Left lung (tissue), 10 donors: Measurements from ENCODE around the gene ZFP36. TPM values are rescaled to one million over a fixed set of nuclear protein-coding genes. Genes with fewer than 3 reads are reported as not detected.

ENCODE experiments used
- ATAC-seq: fragments of 200-7000 bp; cut with Tn5 transposase; one replicate; pipeline ENCODE4 v1.9.1; 2020; ENCODE audit warnings: moderate library complexity
- DNase-seq, 4 donors: peaks; one replicate each; pipeline ENCODE4 v3.0.0-alpha.2; 2013 to 2020
- H3K27ac ChIP-seq, 2 donors: fragments of 200-600 bp; sonication (generic) in 1 of 2; one replicate each; pipeline versions ENCODE4 v1.5.0 to v1.8.0; 2020 to 2021
- H3K27me3 ChIP-seq, 2 donors: fragments of 200-600 bp; sonication (generic) in 1 of 2; one replicate each; pipeline versions ENCODE4 v1.5.0 to v1.8.0; 2020 to 2021
- H3K36me3 ChIP-seq, 2 donors: fragments of 200-600 bp; sonication (generic) in 1 of 2; one replicate each; pipeline versions ENCODE4 v1.5.0 to v1.8.0; 2020 to 2021
- H3K4me1 ChIP-seq, 2 donors: fragments of 200-600 bp; one replicate each; pipeline ENCODE4 v1.8.0; 2021
- H3K4me3 ChIP-seq, 2 donors: fragments of 200-600 bp; sonication (generic) in 1 of 2; one replicate each; pipeline versions ENCODE4 v1.5.0 to v1.8.0; 2020 to 2021; ENCODE audit warnings: mild to moderate bottlenecking in 1 of 2
- H3K9me3 ChIP-seq, 2 donors: fragments of 200-600 bp; sonication (generic) in 1 of 2; one replicate each; pipeline versions ENCODE4 v1.5.0 to v1.8.0; 2020 to 2021
- CTCF ChIP-seq, 2 donors: fragments of 200-600 bp; sonication (generic) in 1 of 2; IDR thresholded peaks; one replicate each; pipeline versions ENCODE4 v1.5.0 to v1.8.0; 2021; ENCODE audit warnings: antibody characterized with exemption in 2 of 2
- intact Hi-C, 2 donors: fragments of 100-400 bp; cut with DNase I; formaldehyde crosslinking; loops; one replicate each; pipeline versions ENCODE4 v1.11.2 to v1.14.2; 2022
- polyA plus RNA-seq, 6 donors: library from polyadenylated mRNA; unstranded; fragments of 120-200 nt; gene quantifications; one replicate each; pipeline ENCODE4 v1.2.1, GENCODE V29; 2013; ENCODE audit not compliant: insufficient read length in 6 of 6
- total RNA-seq, 2 donors: library from RNA; stranded (reverse); fragmentation: NEBNext Ultra II Directional; extraction: Animal tissue kit (Norgen Biotek cat#: 25700); gene quantifications; one replicate each; pipeline ENCODE4 v1.2.1, GENCODE V29; 2021
- donor health status: DM: no; HTN: yes; CAD: no.
- donor health status: DM: no; HTN: no; CAD: no.

The ZFP36 gene
- total and polyA plus RNA-seq, 8 donors, result 25.4 to 295 (median 101) TPM

- no peak for TF ChIP-seq CTCF (IDR thresholded peaks at IDR 0.05)
- Histone ChIP-seq H3K27me3 (no peaks in the 10 kb centered on the region), H3K27ac (peak overlapping the region; percentile 98 to 100), H3K4me3 (peak overlapping the region; percentile 99 to 100), H3K36me3 (peaks cover 9 to 21% of the 10 kb centered on the region in 2 donors), H3K9me3 (no peaks in the 10 kb centered on the region), H3K4me1 (peaks cover 19 to 58% of the 10 kb centered on the region in 2 donors)
- intact Hi-C loops, result no loop called here
- ATAC-seq, result no peak
- no peak for DNase-seq
Measured at GRCh38 chr19:39407410-39407659, 688 bp downstream of the ZFP36 start.

GRCh38 chr19:39407660-39408391 lies 1.2 kb downstream of the ZFP36 start:
- peaks cover 9 to 21% of the 10 kb centered on the region in 2 donors for H3K36me3 ChIP-seq
- H3K27me3 ChIP-seq, result peaks cover 0 to 4% of the 10 kb centered on the region in 2 donors
- H3K4me1 ChIP-seq, result peaks cover 16 to 58% of the 10 kb centered on the region in 2 donors
- H3K9me3 ChIP-seq, result no peaks in the 10 kb centered on the region
- ATAC-seq (no peak), DNase-seq (peak in 3 of 4 donors; percentile 62 to 87 (median 74))
- no peak for TF ChIP-seq CTCF (IDR thresholded peaks at IDR 0.05)
- intact Hi-C loops, result no loop called here
- peak overlapping the region; percentile 99 to 100 for H3K4me3 ChIP-seq
- peak overlapping the region; percentile 98 to 100 for H3K27ac ChIP-seq

- Histone ChIP-seq H3K9me3 (no peaks in the 10 kb centered on the region), H3K27ac (peak overlapping the region; percentile 98 to 100), H3K36me3 (peaks cover 9 to 21% of the 10 kb centered on the region in 2 donors), H3K4me1 (peaks cover 11 to 60% of the 10 kb centered on the region in 2 donors), H3K4me3 (peak overlapping the region; percentile 99 to 100), H3K27me3 (peaks cover 0 to 11% of the 10 kb centered on the region in 2 donors)
- no peak for ATAC-seq
- intact Hi-C loops, result no loop called here
- no peak for TF ChIP-seq CTCF (IDR thresholded peaks at IDR 0.05)
- peak in 1 of 4 donors; percentile 52 for DNase-seq
Measured at GRCh38 chr19:39408392-39409207, 2.0 kb downstream of the ZFP36 start.

- Histone ChIP-seq H3K9me3 (no peaks in the 10 kb centered on the region), H3K4me3 (peak overlapping the region; percentile 99 to 100), H3K36me3 (peaks cover 9 to 21% of the 10 kb centered on the region in 2 donors), H3K27me3 (peaks cover 0 to 12% of the 10 kb centered on the region in 2 donors), H3K4me1 (peaks cover 11 to 62% of the 10 kb centered on the region in 2 donors), H3K27ac (peak overlapping the region; percentile 98 to 100)
- intact Hi-C loops, result no loop called here
- DNase-seq (peak in 3 of 4 donors; percentile 91 to 98 (median 95)), ATAC-seq (peak; percentile 26)
- no peak for TF ChIP-seq CTCF (IDR thresholded peaks at IDR 0.05)
Measured at GRCh38 chr19:39409208-39410016, 2.8 kb downstream of the ZFP36 start.
